Activated T-helper 1 cell treated with anti-CD3 and anti-CD28 coated beads, Interleukin-12 subunit alpha, Interleukin-12 subunit beta, Interleukin-2, Interleukin-4 antibody, amounts not matched to agents 30 ng/mL and 10 ng/mL and 1 ng/mL, durations not matched to agents 14 hours and 24 hours and 36 hours (primary cell): Measurements from ENCODE around the gene SMCO2. TPM values are rescaled to one million over a fixed set of nuclear protein-coding genes. Genes with fewer than 3 reads are reported as not detected.

ENCODE experiments used
- DNase-seq: peaks from one replicate; pipeline ENCODE4 v3.0.0; 2021; ENCODE audit warnings: low spot score
- H3K27ac Mint-ChIP-seq: one replicate; pipeline ENCODE4 v1.8.0; 2021; ENCODE audit warnings: mild to moderate bottlenecking, mixed read lengths
- H3K27me3 Mint-ChIP-seq: one replicate; pipeline ENCODE4 v1.8.0; 2022; ENCODE audit warnings: mild to moderate bottlenecking, moderate library complexity, mixed read lengths; ENCODE audit not compliant: insufficient read depth
- H3K36me3 Mint-ChIP-seq: one replicate; pipeline ENCODE4 v1.8.0; 2021; ENCODE audit warnings: low read depth, mixed read lengths
- H3K4me1 Mint-ChIP-seq: one replicate; pipeline ENCODE4 v1.8.0; 2021; ENCODE audit warnings: low read depth, mixed read lengths
- H3K4me3 Mint-ChIP-seq: one replicate; pipeline ENCODE4 v1.8.0; 2021; ENCODE audit warnings: mild to moderate bottlenecking, moderate library complexity, mixed read lengths
- H3K9me3 Mint-ChIP-seq: one replicate; pipeline ENCODE4 v1.8.0; 2021; ENCODE audit warnings: mixed read lengths
- intact Hi-C: fragments of 100-400 bp; cut with micrococcal nuclease; formaldehyde crosslinking; loops from one replicate; pipeline ENCODE4 v1.15.1; 2024
- total RNA-seq: library from RNA; stranded (reverse); gene quantifications from 2 replicates; pipeline ENCODE4 v1.2.3, GENCODE V29; 2022

Gene SMCO2
- total RNA-seq: 0.99 and 1.8 TPM in 2 replicates

- no peak within 1 kb of the TSS for H3K4me3 Mint-ChIP-seq
- no peak for DNase-seq
- H3K36me3 Mint-ChIP-seq: peaks cover 24% of the 10 kb centered on the region
- H3K4me1 Mint-ChIP-seq: no peaks in the 10 kb centered on the region
- no peaks in the 10 kb centered on the region for H3K27me3 Mint-ChIP-seq
- no peak within 1 kb of the TSS for H3K27ac Mint-ChIP-seq
- peaks cover 27% of the 10 kb centered on the region for H3K9me3 Mint-ChIP-seq
- intact Hi-C loops: no loop called here
These were observed at the start of gene SMCO2 for GRCh38 chr12:27446436-27446835. Gene SMCO2, plus strand, starts transcription at chr12:27446736. Its CDS starts 23,896 bp downstream, at chr12:27470632.

DNA sequence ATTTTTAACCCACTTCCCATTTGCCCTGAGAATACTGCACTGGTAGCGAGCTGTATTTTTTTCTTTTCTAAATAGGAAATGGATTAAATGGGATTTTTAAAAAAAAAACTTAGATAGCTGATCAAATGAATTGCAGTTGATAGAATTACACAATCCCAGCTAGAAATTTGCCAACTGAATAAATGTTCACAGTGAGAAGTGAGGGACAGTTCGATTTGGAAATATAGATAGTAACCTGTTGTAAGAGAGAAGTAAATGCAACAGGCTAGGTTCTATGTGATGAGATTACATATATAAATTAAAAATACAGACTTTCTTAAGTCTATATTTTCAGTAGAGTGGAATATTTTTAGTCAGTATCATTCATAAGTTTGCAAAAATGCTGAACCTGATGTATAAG is 48.1 kb upstream of the SMCO2 start:
- peaks cover 37% of the 10 kb centered on the region for H3K36me3 Mint-ChIP-seq
- no peaks in the 10 kb centered on the region for H3K4me1 Mint-ChIP-seq
- H3K27me3 Mint-ChIP-seq: peaks cover 2% of the 10 kb centered on the region
- H3K27ac Mint-ChIP-seq: no peak overlapping the region
- no peak for DNase-seq
- H3K4me3 Mint-ChIP-seq: no peak overlapping the region
- H3K9me3 Mint-ChIP-seq: no peaks in the 10 kb centered on the region
- intact Hi-C loops: no loop called here

- Mint-ChIP-seq H3K4me1 (no peaks in the 10 kb centered on the region), H3K27ac (no peak overlapping the region), H3K27me3 (peaks cover 2% of the 10 kb centered on the region), H3K4me3 (no peak overlapping the region), H3K9me3 (no peaks in the 10 kb centered on the region), H3K36me3 (peaks cover 39% of the 10 kb centered on the region)
- DNase-seq: no peak
- intact Hi-C loops: no loop called here
These were observed 47.5 kb upstream of the SMCO2 start for GRCh38 chr12:27399074-27399473.

DNA sequence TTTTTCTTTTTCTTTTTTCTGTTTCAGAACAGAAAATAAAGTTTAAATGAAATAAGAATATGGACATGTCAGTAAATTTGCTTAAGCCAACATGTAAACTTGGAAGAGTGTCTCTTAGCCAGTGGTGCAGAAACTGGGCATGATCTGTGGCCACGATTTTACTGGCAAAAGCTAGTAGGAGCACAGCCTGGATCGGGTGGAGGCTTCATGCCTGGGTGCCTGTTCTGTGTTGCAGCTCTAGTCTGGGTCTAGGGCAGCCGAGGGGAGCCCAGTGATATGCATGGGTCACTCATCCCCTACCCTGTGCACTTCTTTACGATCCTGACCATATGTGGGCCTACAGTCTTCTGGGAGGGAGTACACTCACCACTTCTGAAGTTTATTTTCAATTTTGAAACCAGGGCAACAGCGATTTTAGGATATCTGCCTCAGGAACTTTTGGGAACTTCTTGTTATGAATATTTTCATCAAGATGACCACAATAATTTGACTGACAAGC is 45.6 kb upstream of the SMCO2 start:
- H3K27ac Mint-ChIP-seq: no peak overlapping the region
- intact Hi-C loops: no loop called here
- H3K9me3 Mint-ChIP-seq: no peaks in the 10 kb centered on the region
- no peaks in the 10 kb centered on the region for H3K4me1 Mint-ChIP-seq
- peaks cover 2% of the 10 kb centered on the region for H3K27me3 Mint-ChIP-seq
- peaks cover 40% of the 10 kb centered on the region for H3K36me3 Mint-ChIP-seq
- no peak for DNase-seq
- H3K4me3 Mint-ChIP-seq: no peak overlapping the region

GRCh38 chr12:27412047-27412446 is 34.5 kb upstream of the SMCO2 start:
- DNase-seq: no peak
- H3K4me1 Mint-ChIP-seq: peaks cover 8% of the 10 kb centered on the region
- H3K4me3 Mint-ChIP-seq: no peak overlapping the region
- no peak overlapping the region for H3K27ac Mint-ChIP-seq
- peaks cover 35% of the 10 kb centered on the region for H3K36me3 Mint-ChIP-seq
- H3K27me3 Mint-ChIP-seq: no peaks in the 10 kb centered on the region
- intact Hi-C loops: no loop called here
- H3K9me3 Mint-ChIP-seq: peaks cover 13% of the 10 kb centered on the region

GRCh38 chr12:27422697-27423096 is 23.8 kb upstream of the SMCO2 start:
- no peak for DNase-seq
- Mint-ChIP-seq H3K36me3 (peaks cover 49% of the 10 kb centered on the region), H3K4me3 (no peak overlapping the region), H3K27me3 (no peaks in the 10 kb centered on the region), H3K9me3 (no peaks in the 10 kb centered on the region), H3K27ac (no peak overlapping the region), H3K4me1 (no peaks in the 10 kb centered on the region)
- intact Hi-C loops: no loop called here

GRCh38 chr12:27424631-27425230 is 21.8 kb upstream of the SMCO2 start:
- peaks cover 5% of the 10 kb centered on the region for H3K4me1 Mint-ChIP-seq
- peaks cover 44% of the 10 kb centered on the region for H3K36me3 Mint-ChIP-seq
- intact Hi-C loops: no loop called here
- H3K4me3 Mint-ChIP-seq: no peak overlapping the region
- no peaks in the 10 kb centered on the region for H3K27me3 Mint-ChIP-seq
- no peak overlapping the region for H3K27ac Mint-ChIP-seq
- no peaks in the 10 kb centered on the region for H3K9me3 Mint-ChIP-seq
- DNase-seq: no peak

GRCh38 chr12:27425306-27425705 is 21.2 kb upstream of the SMCO2 start:
- Mint-ChIP-seq H3K36me3 (peaks cover 42% of the 10 kb centered on the region), H3K27ac (no peak overlapping the region), H3K4me3 (no peak overlapping the region), H3K4me1 (peaks cover 11% of the 10 kb centered on the region), H3K9me3 (no peaks in the 10 kb centered on the region), H3K27me3 (no peaks in the 10 kb centered on the region)
- intact Hi-C loops: no loop called here
- no peak for DNase-seq

DNA sequence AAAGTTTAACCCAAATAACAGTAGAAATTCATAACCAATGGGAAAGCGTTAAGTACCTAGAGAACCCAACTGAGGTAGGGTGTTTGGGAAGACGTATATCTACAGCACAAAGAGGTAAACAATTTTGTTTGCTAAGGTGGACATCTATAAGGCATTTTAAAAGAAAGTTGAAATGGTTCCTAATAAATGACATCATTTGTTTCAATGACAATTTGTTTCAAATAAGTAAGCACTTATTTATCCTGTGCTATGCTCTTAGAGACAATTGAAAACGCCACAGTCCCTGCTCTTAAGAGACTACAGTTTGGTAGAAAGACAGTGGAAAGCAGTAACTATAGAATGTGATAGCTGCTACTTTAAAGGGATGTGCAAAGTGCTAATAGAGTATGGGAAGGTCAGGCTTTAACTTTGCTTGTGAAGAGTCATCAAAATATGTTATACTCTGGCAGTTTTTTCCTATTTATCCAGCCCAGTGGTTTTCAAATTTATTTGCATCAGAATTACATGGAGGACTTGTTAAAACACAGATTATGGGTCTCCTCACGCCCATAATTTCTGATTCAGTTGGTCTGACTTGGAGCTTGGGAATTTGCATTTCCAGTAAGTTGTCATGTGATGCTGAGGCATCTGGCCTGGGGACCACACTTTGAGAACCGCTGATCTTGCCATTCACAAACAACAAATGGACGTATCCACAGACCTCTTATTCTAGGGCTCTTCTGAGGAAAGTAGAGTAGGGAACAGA is 19.6 kb upstream of the SMCO2 start:
- Mint-ChIP-seq H3K9me3 (peaks cover 9% of the 10 kb centered on the region), H3K27me3 (no peaks in the 10 kb centered on the region), H3K36me3 (peaks cover 42% of the 10 kb centered on the region), H3K4me1 (peaks cover 25% of the 10 kb centered on the region), H3K4me3 (no peak overlapping the region), H3K27ac (no peak overlapping the region)
- intact Hi-C loops: no loop called here
- no peak for DNase-seq

DNA sequence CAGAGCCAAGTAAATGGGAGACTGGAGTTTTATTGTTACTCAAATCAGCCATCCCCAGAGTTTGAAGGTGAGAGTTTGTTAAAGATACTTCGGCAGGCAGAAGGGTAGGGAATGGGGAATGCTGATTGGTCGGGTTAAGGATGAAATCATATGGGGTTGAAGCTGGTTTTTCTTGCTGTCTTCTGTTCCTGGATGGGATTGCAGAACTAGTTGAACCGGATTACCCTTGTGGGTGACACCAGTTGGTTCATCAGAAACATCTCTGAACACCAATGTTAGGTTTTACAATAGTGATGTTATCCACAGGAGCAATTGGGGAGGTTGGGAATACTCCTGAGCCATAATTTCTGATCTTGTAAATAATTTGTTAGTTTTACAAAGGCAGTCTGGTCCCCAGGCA is 18.7 kb upstream of the SMCO2 start:
- peaks cover 14% of the 10 kb centered on the region for H3K9me3 Mint-ChIP-seq
- no peak for DNase-seq
- intact Hi-C loops: no loop called here
- peaks cover 32% of the 10 kb centered on the region for H3K4me1 Mint-ChIP-seq
- no peak overlapping the region for H3K27ac Mint-ChIP-seq
- peaks cover 45% of the 10 kb centered on the region for H3K36me3 Mint-ChIP-seq
- no peaks in the 10 kb centered on the region for H3K27me3 Mint-ChIP-seq
- no peak overlapping the region for H3K4me3 Mint-ChIP-seq

- peaks cover 45% of the 10 kb centered on the region for H3K36me3 Mint-ChIP-seq
- H3K4me1 Mint-ChIP-seq: peaks cover 32% of the 10 kb centered on the region
- H3K9me3 Mint-ChIP-seq: peaks cover 14% of the 10 kb centered on the region
- H3K27me3 Mint-ChIP-seq: no peaks in the 10 kb centered on the region
- intact Hi-C loops: no loop called here
- H3K4me3 Mint-ChIP-seq: no peak overlapping the region
- H3K27ac Mint-ChIP-seq: no peak overlapping the region
- DNase-seq: no peak
These were observed 18.1 kb upstream of the SMCO2 start for GRCh38 chr12:27428466-27428865.

GRCh38 chr12:27429606-27430005 is 16.9 kb upstream of the SMCO2 start:
- peaks cover 14% of the 10 kb centered on the region for H3K9me3 Mint-ChIP-seq
- no peak for DNase-seq
- H3K4me1 Mint-ChIP-seq: peaks cover 40% of the 10 kb centered on the region
- intact Hi-C loops: loop anchor here (5.0 kb wide), 1 partner anchor 148 kb away; no protein-coding TSS in a partner anchor
- no peaks in the 10 kb centered on the region for H3K27me3 Mint-ChIP-seq
- H3K4me3 Mint-ChIP-seq: no peak overlapping the region
- peaks cover 43% of the 10 kb centered on the region for H3K36me3 Mint-ChIP-seq
- no peak overlapping the region for H3K27ac Mint-ChIP-seq

DNA sequence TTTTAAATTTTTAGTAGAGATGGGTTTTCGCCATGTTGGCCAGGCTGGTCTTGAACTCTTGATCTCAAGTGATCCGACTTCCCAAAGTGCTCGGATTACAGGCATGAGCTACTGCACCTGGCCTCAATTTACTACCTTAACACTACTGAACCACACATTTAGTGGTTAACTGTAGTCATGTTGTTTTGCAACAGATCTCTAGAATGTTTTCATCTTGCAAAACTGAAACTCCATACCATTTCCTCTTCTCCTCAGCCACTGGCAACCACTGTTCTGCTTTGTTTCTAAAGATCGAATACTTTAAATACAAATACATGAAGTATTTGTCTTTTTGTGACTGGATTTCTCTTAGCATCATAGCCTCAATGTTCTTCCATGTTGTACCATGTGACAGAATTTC is 15.4 kb upstream of the SMCO2 start:
- Mint-ChIP-seq H3K36me3 (peaks cover 40% of the 10 kb centered on the region), H3K4me3 (peak overlapping the region; percentile 47), H3K4me1 (peaks cover 56% of the 10 kb centered on the region), H3K27ac (peak overlapping the region; percentile 22), H3K27me3 (no peaks in the 10 kb centered on the region), H3K9me3 (peaks cover 19% of the 10 kb centered on the region)
- no peak for DNase-seq
- intact Hi-C loops: loop anchor here (5.0 kb wide), 1 partner anchor 146 kb away; no protein-coding TSS in a partner anchor
